MM.1S (cell line): ENCODE results near the gene FIG4.

Source experiments
- DNase-seq: peaks from one replicate; pipeline ENCODE4 v3.0.0-alpha.2; 2015
- H2AFZ ChIP-seq: fragments of 300-600 bp; sonication (generic); 2 replicates; pipeline ENCODE4 v1.6.0; 2016; ENCODE audit warnings: antibody characterized with exemption, low read length
- H3F3A ChIP-seq: fragments of 300-600 bp; sonication (generic); 2 replicates; pipeline ENCODE4 v1.6.1; 2016; ENCODE audit warnings: mild to moderate bottlenecking, antibody characterized with exemption, low read length, moderate library complexity, mixed read lengths; ENCODE audit not compliant: insufficient read depth
- H3K27ac ChIP-seq: fragments of 300-600 bp; sonication (generic); 2 replicates; pipeline ENCODE4 v1.5.1; 2016; ENCODE audit warnings: mild to moderate bottlenecking, low read length
- H3K27me3 ChIP-seq: fragments of 300-600 bp; sonication (generic); replicated peaks from 2 replicates; pipeline ENCODE4 v1.6.0; 2016; ENCODE audit warnings: low read length; ENCODE audit not compliant: insufficient read depth
- H3K36me3 ChIP-seq: fragments of 300-600 bp; sonication (generic); replicated peaks from 2 replicates; pipeline ENCODE4 v1.6.1; 2016; ENCODE audit warnings: mild to moderate bottlenecking, low read length, mixed read lengths; ENCODE audit not compliant: insufficient read depth
- H3K4me1 ChIP-seq: fragments of 300-600 bp; sonication (generic); 2 replicates; pipeline ENCODE4 v1.6.1; 2016; ENCODE audit warnings: low read length, mixed read lengths
- H3K4me2 ChIP-seq: fragments of 300-600 bp; sonication (generic); 2 replicates; pipeline ENCODE4 v1.6.0; 2016; ENCODE audit warnings: low read depth, low read length
- H3K4me3 ChIP-seq: fragments of 300-600 bp; sonication (generic); 2 replicates; pipeline ENCODE4 v1.5.1; 2016; ENCODE audit warnings: low read length, mixed read lengths
- H3K79me2 ChIP-seq: fragments of 300-600 bp; sonication (generic); 2 replicates; pipeline ENCODE4 v1.6.1; 2016; ENCODE audit warnings: mixed run types, low read length, mixed read lengths
- H3K9ac ChIP-seq: fragments of 300-600 bp; sonication (generic); 2 replicates; pipeline ENCODE4 v1.6.1; 2016; ENCODE audit warnings: low read length, mixed read lengths
- H3K9me2 ChIP-seq: fragments of 300-600 bp; sonication (generic); replicated peaks from 2 replicates; pipeline ENCODE4 v1.6.1; 2016; ENCODE audit warnings: mild to moderate bottlenecking, low read length, mixed read lengths; ENCODE audit not compliant: insufficient read depth
- H3K9me3 ChIP-seq: fragments of 300-600 bp; sonication (generic); replicated peaks from 2 replicates; pipeline ENCODE4 v1.6.1; 2016; ENCODE audit warnings: mild to moderate bottlenecking, low read length, mixed read lengths; ENCODE audit not compliant: insufficient read depth
- H4K20me1 ChIP-seq: fragments of 300-600 bp; sonication (generic); 2 replicates; pipeline ENCODE4 v1.6.1; 2016; ENCODE audit warnings: mild to moderate bottlenecking, low read length, moderate library complexity, mixed read lengths; ENCODE audit not compliant: insufficient read depth
- CTCF ChIP-seq: fragments of 300-600 bp; sonication (generic); IDR thresholded peaks from 2 replicates; pipeline ENCODE4 v1.5.1; 2016; ENCODE audit warnings: antibody characterized with exemption, low read length, mixed read lengths
- EZH2 ChIP-seq: fragments of 300-600 bp; sonication (generic); optimal IDR thresholded peaks from 2 replicates; pipeline ENCODE3; 2017; ENCODE audit warnings: low read depth, mild to moderate bottlenecking, antibody characterized with exemption, low read length, mixed read lengths
- EZH2phosphoT487 ChIP-seq: fragments of 300-600 bp; sonication (generic); IDR thresholded peaks from 2 replicates; pipeline ENCODE4 v1.6.1; 2018; ENCODE audit warnings: antibody characterized with exemption, low read length

Gene FIG4

GRCh38 chr6:109794201-109794923, 103.3 kb downstream of the FIG4 start:
- H3K27ac ChIP-seq, result no peak overlapping the region
- no peaks in the 10 kb centered on the region for H4K20me1 ChIP-seq
- no peak for TF ChIP-seq EZH2
- TF ChIP-seq CTCF, result no peak
- TF ChIP-seq EZH2phosphoT487, result no peak
- H3K27me3 ChIP-seq, result no peaks in the 10 kb centered on the region
- H3K36me3 ChIP-seq, result no peaks in the 10 kb centered on the region
- H3K4me1 ChIP-seq, result no peaks in the 10 kb centered on the region
- H3K4me3 ChIP-seq, result no peak overlapping the region
- H3K9me3 ChIP-seq, result no peaks in the 10 kb centered on the region
- no peak for DNase-seq
- H3K9ac ChIP-seq, result no peak overlapping the region
- no peak overlapping the region for H3K4me2 ChIP-seq
- H3K9me2 ChIP-seq, result no peaks in the 10 kb centered on the region
- no peaks in the 10 kb centered on the region for H3F3A ChIP-seq
- no peaks in the 10 kb centered on the region for H3K79me2 ChIP-seq
- H2AFZ ChIP-seq, result no peak overlapping the region

DNA sequence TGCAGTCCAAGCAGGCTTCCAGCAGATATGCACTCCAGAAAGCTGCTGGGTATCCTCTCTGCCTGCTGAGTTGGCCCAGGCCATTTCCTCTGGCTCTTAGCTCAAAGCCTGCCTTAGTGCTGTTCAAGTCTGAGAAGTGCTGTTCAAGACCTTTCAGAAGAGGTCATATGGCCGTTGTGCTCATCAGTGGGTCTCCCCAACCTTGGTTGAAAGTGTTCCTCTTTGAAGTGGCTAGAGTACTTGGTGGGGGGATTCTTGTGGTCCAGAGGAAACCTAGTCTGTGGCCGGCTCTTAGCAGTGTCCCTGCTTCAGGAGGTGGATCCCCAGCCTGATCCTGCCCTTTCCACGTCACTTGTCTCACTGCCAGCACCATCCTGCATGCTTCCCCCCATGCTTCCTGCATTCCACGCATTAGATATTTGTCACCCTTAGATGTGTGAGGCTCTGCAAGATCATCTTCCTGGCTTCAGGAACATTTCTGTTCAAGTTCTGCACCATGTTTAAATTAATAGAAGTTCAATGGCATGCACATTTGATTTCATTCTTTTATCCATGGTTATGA, 105.0 kb downstream of the FIG4 start:
- H2AFZ ChIP-seq, result no peak overlapping the region
- H3K4me1 ChIP-seq, result no peaks in the 10 kb centered on the region
- no peaks in the 10 kb centered on the region for H3K9me2 ChIP-seq
- H3K4me2 ChIP-seq, result no peak overlapping the region
- no peaks in the 10 kb centered on the region for H3F3A ChIP-seq
- DNase-seq, result no peak
- no peaks in the 10 kb centered on the region for H3K79me2 ChIP-seq
- H3K9me3 ChIP-seq, result no peaks in the 10 kb centered on the region
- no peak overlapping the region for H3K4me3 ChIP-seq
- no peaks in the 10 kb centered on the region for H3K36me3 ChIP-seq
- no peaks in the 10 kb centered on the region for H3K27me3 ChIP-seq
- no peaks in the 10 kb centered on the region for H4K20me1 ChIP-seq
- H3K9ac ChIP-seq, result no peak overlapping the region
- H3K27ac ChIP-seq, result no peak overlapping the region
- TF ChIP-seq EZH2phosphoT487, result no peak

- Histone ChIP-seq H3K4me3 (no peak overlapping the region), H3K4me1 (no peaks in the 10 kb centered on the region), H3K9ac (no peak overlapping the region), H3K4me2 (no peak overlapping the region), H2AFZ (no peak overlapping the region), H3K36me3 (no peaks in the 10 kb centered on the region), H3K9me2 (no peaks in the 10 kb centered on the region), H3K9me3 (no peaks in the 10 kb centered on the region), H3K79me2 (no peaks in the 10 kb centered on the region), H3F3A (no peaks in the 10 kb centered on the region), H3K27me3 (no peaks in the 10 kb centered on the region), H3K27ac (no peak overlapping the region), H4K20me1 (no peaks in the 10 kb centered on the region)
- no peak for DNase-seq
- TF ChIP-seq EZH2 (no peak), CTCF (no peak), EZH2phosphoT487 (no peak)
Measured at GRCh38 chr6:109799129-109799528, 108.0 kb downstream of the FIG4 start.

GRCh38 chr6:109799664-109800063, 108.6 kb downstream of the FIG4 start:
- Histone ChIP-seq H3K4me3 (no peak overlapping the region), H4K20me1 (no peaks in the 10 kb centered on the region), H3K79me2 (no peaks in the 10 kb centered on the region), H3K36me3 (no peaks in the 10 kb centered on the region), H3F3A (no peaks in the 10 kb centered on the region), H3K27me3 (no peaks in the 10 kb centered on the region), H3K9ac (no peak overlapping the region), H3K9me3 (no peaks in the 10 kb centered on the region), H3K27ac (no peak overlapping the region), H2AFZ (no peak overlapping the region), H3K4me1 (no peaks in the 10 kb centered on the region), H3K4me2 (no peak overlapping the region), H3K9me2 (no peaks in the 10 kb centered on the region)
- no peak for TF ChIP-seq CTCF
- TF ChIP-seq EZH2, result no peak
- no peak for TF ChIP-seq EZH2phosphoT487
- no peak for DNase-seq
